GM12878 (cell line): ENCODE data around the gene LZTFL1. TPM values are rescaled to one million over a fixed set of nuclear protein-coding genes. Genes with fewer than 3 reads are reported as not detected.

ENCODE experiments used
- BCL11A ChIP-seq: IDR thresholded peaks from 2 replicates; pipeline ENCODE4 v1.6.1; 2011; ENCODE audit warnings: low read depth, low read length
- CREM ChIP-seq: IDR thresholded peaks from 2 replicates; pipeline ENCODE4 v1.6.1; 2014; ENCODE audit warnings: antibody characterized with exemption, low read depth
- ETV6 ChIP-seq, 2 experiments: fragments of 450-650 bp in 1 of 2; IDR thresholded peaks in 1 of 2; conservative IDR thresholded peaks in 1 of 2; 2 replicates each; pipeline ENCODE4 v1.6.1; 2014; ENCODE audit warnings: antibody characterized with exemption in 1 of 2, borderline replicate concordance in 1 of 2, low read depth in 1 of 2, mild to moderate bottlenecking in 1 of 2, moderate library complexity in 1 of 2
- EZH2 ChIP-seq: IDR thresholded peaks from 2 replicates; pipeline ENCODE4 v1.6.1; 2012; ENCODE audit warnings: low read depth, mild to moderate bottlenecking, control low read depth, inconsistent platforms, low read length, borderline replicate concordance; ENCODE audit not compliant: control insufficient read depth
- MYC ChIP-seq: IDR thresholded peaks from 2 replicates; pipeline ENCODE4 v1.6.1; 2011; ENCODE audit warnings: mild to moderate bottlenecking, low read length, moderate library complexity, inconsistent platforms; ENCODE audit not compliant: insufficient read depth, insufficient replicate concordance, insufficient read length, severe bottlenecking
- NR2C1 ChIP-seq: fragments of 450-650 bp; IDR thresholded peaks from 2 replicates; pipeline ENCODE4 v1.6.1; 2017; ENCODE audit warnings: antibody characterized with exemption, mild to moderate bottlenecking, moderate library complexity
- RELA ChIP-seq: fragments of 450-650 bp; IDR thresholded peaks from 2 replicates; pipeline ENCODE4 v1.8.0; 2014; ENCODE audit warnings: borderline replicate concordance; ENCODE audit not compliant: partially characterized antibody
- REST ChIP-seq: IDR thresholded peaks from 2 replicates; pipeline ENCODE4 v1.6.1; 2012; ENCODE audit warnings: mild to moderate bottlenecking, low read depth, low read length
- RUNX3 ChIP-seq: IDR thresholded peaks from 2 replicates; pipeline ENCODE4 v1.6.1; 2012; ENCODE audit warnings: low read length, inconsistent platforms
- SIN3A ChIP-seq: IDR thresholded peaks from 2 replicates; pipeline ENCODE4 v1.6.1; 2012; ENCODE audit warnings: low read depth, low read length, improper control_type of control experiment
- STAT1 ChIP-seq: fragments of 450-650 bp; conservative IDR thresholded peaks from 2 replicates; pipeline ENCODE4 v1.6.1; 2014; ENCODE audit warnings: antibody characterized with exemption, mild to moderate bottlenecking
- STAT3 ChIP-seq: IDR thresholded peaks from 2 replicates; pipeline ENCODE4 v1.6.1; 2011; ENCODE audit warnings: low read depth, low read length, improper control_type of control experiment
- TAF1 ChIP-seq: IDR thresholded peaks from 2 replicates; pipeline ENCODE4 v1.6.1; 2011; ENCODE audit warnings: mild to moderate bottlenecking, low read depth, low read length, borderline replicate concordance
- TCF12 ChIP-seq: IDR thresholded peaks from 2 replicates; pipeline ENCODE4 v1.6.1; 2011; ENCODE audit warnings: low read depth, mild to moderate bottlenecking, low read length
- ZBTB11 ChIP-seq: fragments of 450-650 bp; formaldehyde crosslinking; IDR thresholded peaks from 2 replicates; pipeline ENCODE4 v1.5.0; 2022; ENCODE audit warnings: mild to moderate bottlenecking, missing genetic modification characterization
- ZNF207 ChIP-seq: fragments of 450-650 bp; IDR thresholded peaks from 2 replicates; pipeline ENCODE4 v1.6.1; 2014; ENCODE audit warnings: antibody characterized with exemption, mild to moderate bottlenecking, borderline replicate concordance
- polyA plus RNA-seq, 11 experiments: library from polyadenylated mRNA; depleted of rRNA in 4 of 11; unstranded in 6 of 11; stranded (reverse) in 5 of 11; fragments of >200 nt; fragmentation: Nextera tagmentation in 4 of 11; fragmentation: Illumina TruSeq in 1 of 11; extraction: Ambion mirVana in 4 of 11; extraction: Trizol in 1 of 11; gene quantifications; 1 replicate in 1 of 11; 2 replicates in 10 of 11; pipeline versions ENCODE4 v1.2.1 to v1.2.3, GENCODE V29; 2011 to 2016; ENCODE audit warnings: inconsistent platforms in 2 of 11, missing spikeins in 2 of 11, low read depth in 1 of 11
- total RNA-seq, 4 experiments: library from RNA; depleted of rRNA in 3 of 4; stranded (reverse); fragments of >200 nt in 3 of 4; fragmentation: Illumina TruSeq in 1 of 4; extraction: Trizol in 1 of 4; gene quantifications; 2 replicates each; pipeline versions ENCODE4 v1.2.1 to v1.2.3, GENCODE V29; 2013 to 2021
- TF ChIP-seq, protein P1 (sequence below): IDR thresholded peaks from 2 replicates; pipeline ENCODE4 v1.6.1; 2012; ENCODE audit warnings: low read depth, low read length, improper control_type of control experiment
- TF ChIP-seq, protein P2 (sequence below): fragments of 450-650 bp; IDR thresholded peaks from 2 replicates; pipeline ENCODE4 v1.6.1; 2017; ENCODE audit warnings: mild to moderate bottlenecking, moderate library complexity

Gene LZTFL1
- total and polyA plus RNA-seq, 10 of the 15 experiments (the other 5 are each of a cell fraction or from before 2014, with no cell fraction given), result 9.8 to 74.1 (median 11.9) TPM

DNA sequence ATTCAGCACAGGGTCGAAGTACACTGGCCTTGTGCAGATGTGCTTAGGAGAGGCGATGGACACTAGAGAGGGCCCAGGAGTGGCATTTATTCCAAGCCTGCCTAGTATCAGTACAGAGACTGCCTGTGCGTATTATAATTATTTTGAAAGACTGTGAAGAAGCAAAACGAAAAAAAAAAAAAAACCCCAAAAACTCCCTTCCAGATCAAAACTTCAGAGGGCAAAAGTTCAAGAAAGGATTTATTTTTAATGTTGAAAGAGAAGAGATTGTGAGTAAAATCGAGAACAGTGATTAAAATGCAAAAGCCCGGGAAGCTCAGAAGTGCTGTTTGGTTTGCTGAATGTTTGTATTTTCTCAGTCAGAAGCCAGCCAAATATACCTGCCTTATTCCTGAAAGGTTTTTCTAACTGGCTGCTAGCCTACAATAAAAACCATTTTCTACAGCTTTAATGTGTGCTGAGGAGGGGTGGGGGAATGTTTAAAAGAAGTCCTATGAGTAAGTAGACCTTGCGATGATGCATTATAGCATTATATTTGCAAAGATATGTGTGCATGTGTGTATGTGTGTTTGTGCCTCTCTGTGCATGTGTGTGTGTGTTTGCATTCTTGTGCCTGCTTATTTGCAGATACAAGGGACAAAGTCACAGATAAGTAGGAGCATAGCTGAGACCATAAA, 19.3 kb upstream of the LZTFL1 start (continued):
- no peak for TF ChIP-seq REST
- TF ChIP-seq NR2C1, result no peak
- TF ChIP-seq ZBTB11 (CRISPR knock-in tag), result no peak
- no peak for TF ChIP-seq MYC
- no peak; the same call in 1 of the 2 replicates for TF ChIP-seq TCF12
- peak in 1 of 2 experiments; percentile 76; a peak in 1 of 4 replicates for TF ChIP-seq ETV6 (conservative IDR thresholded peaks at IDR 0.05 in 1 of 2, IDR thresholded peaks at IDR 0.05 in 1 of 2; ENCODE audit: borderline replicate concordance in 1 of 2, low read depth in 1 of 2)
- no peak for TF ChIP-seq EZH2
- TF ChIP-seq SIN3A, result no peak
- TF ChIP-seq RUNX3, result peak; percentile 91
- TF ChIP-seq, protein P1, sequence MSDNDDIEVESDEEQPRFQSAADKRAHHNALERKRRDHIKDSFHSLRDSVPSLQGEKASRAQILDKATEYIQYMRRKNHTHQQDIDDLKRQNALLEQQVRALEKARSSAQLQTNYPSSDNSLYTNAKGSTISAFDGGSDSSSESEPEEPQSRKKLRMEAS, result no peak
- TF ChIP-seq, protein P2, sequence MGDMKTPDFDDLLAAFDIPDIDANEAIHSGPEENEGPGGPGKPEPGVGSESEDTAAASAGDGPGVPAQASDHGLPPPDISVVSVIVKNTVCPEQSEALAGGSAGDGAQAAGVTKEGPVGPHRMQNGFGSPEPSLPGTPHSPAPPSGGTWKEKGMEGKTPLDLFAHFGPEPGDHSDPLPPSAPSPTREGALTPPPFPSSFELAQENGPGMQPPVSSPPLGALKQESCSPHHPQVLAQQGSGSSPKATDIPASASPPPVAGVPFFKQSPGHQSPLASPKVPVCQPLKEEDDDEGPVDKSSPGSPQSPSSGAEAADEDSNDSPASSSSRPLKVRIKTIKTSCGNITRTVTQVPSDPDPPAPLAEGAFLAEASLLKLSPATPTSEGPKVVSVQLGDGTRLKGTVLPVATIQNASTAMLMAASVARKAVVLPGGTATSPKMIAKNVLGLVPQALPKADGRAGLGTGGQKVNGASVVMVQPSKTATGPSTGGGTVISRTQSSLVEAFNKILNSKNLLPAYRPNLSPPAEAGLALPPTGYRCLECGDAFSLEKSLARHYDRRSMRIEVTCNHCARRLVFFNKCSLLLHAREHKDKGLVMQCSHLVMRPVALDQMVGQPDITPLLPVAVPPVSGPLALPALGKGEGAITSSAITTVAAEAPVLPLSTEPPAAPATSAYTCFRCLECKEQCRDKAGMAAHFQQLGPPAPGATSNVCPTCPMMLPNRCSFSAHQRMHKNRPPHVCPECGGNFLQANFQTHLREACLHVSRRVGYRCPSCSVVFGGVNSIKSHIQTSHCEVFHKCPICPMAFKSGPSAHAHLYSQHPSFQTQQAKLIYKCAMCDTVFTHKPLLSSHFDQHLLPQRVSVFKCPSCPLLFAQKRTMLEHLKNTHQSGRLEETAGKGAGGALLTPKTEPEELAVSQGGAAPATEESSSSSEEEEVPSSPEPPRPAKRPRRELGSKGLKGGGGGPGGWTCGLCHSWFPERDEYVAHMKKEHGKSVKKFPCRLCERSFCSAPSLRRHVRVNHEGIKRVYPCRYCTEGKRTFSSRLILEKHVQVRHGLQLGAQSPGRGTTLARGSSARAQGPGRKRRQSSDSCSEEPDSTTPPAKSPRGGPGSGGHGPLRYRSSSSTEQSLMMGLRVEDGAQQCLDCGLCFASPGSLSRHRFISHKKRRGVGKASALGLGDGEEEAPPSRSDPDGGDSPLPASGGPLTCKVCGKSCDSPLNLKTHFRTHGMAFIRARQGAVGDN, result no peak
- TF ChIP-seq STAT1, result no peak
- TF ChIP-seq BCL11A, result peak; percentile 54; the same call in 1 of the 2 replicates
- no peak for TF ChIP-seq ZNF207
- peak; percentile 48 for TF ChIP-seq RELA
- peak; percentile 84 for TF ChIP-seq CREM
- TF ChIP-seq TAF1, result no peak
- TF ChIP-seq STAT3, result no peak
